Measurements from ENCODE around the gene MCM3AP.

DNA sequence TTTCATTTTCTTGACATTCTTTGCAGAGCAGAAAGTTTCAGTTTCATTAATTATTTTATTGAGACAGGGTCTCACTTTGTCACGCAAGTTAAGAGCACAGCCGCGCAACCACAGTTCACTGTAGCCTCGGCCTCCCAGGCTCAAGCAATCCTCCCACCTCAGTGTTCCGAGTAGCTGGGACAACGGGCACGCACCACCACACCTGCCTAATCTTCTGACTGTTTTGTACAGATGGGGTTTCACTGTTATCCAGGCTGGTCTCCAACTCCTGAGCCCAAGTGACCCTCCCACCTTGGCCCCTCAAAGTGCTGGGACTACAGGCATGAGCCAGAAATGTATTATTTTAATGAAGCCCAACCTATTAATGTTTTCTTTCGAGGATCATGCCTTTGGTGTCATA is 98.2 kb downstream of the MCM3AP start:
- TF ChIP-seq, protein P1, sequence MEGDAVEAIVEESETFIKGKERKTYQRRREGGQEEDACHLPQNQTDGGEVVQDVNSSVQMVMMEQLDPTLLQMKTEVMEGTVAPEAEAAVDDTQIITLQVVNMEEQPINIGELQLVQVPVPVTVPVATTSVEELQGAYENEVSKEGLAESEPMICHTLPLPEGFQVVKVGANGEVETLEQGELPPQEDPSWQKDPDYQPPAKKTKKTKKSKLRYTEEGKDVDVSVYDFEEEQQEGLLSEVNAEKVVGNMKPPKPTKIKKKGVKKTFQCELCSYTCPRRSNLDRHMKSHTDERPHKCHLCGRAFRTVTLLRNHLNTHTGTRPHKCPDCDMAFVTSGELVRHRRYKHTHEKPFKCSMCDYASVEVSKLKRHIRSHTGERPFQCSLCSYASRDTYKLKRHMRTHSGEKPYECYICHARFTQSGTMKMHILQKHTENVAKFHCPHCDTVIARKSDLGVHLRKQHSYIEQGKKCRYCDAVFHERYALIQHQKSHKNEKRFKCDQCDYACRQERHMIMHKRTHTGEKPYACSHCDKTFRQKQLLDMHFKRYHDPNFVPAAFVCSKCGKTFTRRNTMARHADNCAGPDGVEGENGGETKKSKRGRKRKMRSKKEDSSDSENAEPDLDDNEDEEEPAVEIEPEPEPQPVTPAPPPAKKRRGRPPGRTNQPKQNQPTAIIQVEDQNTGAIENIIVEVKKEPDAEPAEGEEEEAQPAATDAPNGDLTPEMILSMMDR (IDR thresholded peaks at IDR 0.05) = no peak
- no peak for TF ChIP-seq POLR2A (IDR thresholded peaks at IDR 0.05)

All from body of pancreas (tissue), 4 donors.